Spinal cord (tissue), 10 donors: ENCODE results near the gene CD63. TPM values are rescaled to one million over a fixed set of nuclear protein-coding genes. Genes with fewer than 3 reads are reported as not detected.

Experiments used
- DNase-seq, 6 donors: peaks; one replicate each; pipeline versions ENCODE4 v3.0.0 to v3.0.0-alpha.2; 2013 to 2015; ENCODE audit warnings: low spot score in 6 of 6, low read depth in 4 of 6
- H3K27ac ChIP-seq: one replicate; pipeline ENCODE4 v1.5.1; 2013; ENCODE audit warnings: low read depth, low read length, control low read depth
- H3K27me3 ChIP-seq: one replicate; pipeline ENCODE4 v1.6.1; 2013; ENCODE audit warnings: low read length; ENCODE audit not compliant: control insufficient read depth, insufficient read depth
- H3K36me3 ChIP-seq: one replicate; pipeline ENCODE4 v1.6.1; 2013; ENCODE audit warnings: low read length; ENCODE audit not compliant: control insufficient read depth, insufficient read depth
- H3K4me1 ChIP-seq: one replicate; pipeline ENCODE4 v1.6.1; 2013; ENCODE audit warnings: low read length; ENCODE audit not compliant: control insufficient read depth, insufficient read depth
- H3K4me3 ChIP-seq: one replicate; pipeline ENCODE4 v1.5.1; 2013; ENCODE audit warnings: low read depth, low read length, control low read depth
- H3K9me3 ChIP-seq: one replicate; pipeline ENCODE4 v1.6.1; 2013; ENCODE audit warnings: low read length; ENCODE audit not compliant: control insufficient read depth, insufficient read depth
- WGBS: methylation state at CpG from one replicate; pipeline ENCODE4 v1.1.5; 2013; ENCODE audit warnings: missing lambda C conversion rate; ENCODE audit not compliant: insufficient coverage; 5-methylcytosine and 5-hydroxymethylcytosine counted together
- polyA plus RNA-seq, 2 donors: library from polyadenylated mRNA; unstranded; fragments of 120-200 nt; gene quantifications; one replicate each; pipeline ENCODE4 v1.2.1, GENCODE V29; 2013; ENCODE audit not compliant: insufficient read length in 2 of 2
- small RNA-seq: library from RNA; depleted of rRNA; stranded (forward); fragments of <200 nt; gene quantifications from one replicate; pipeline ENCODE3, GENCODE V24; 2014; ENCODE audit warnings: low replicate concordance
- total RNA-seq, 2 donors: library from RNA; depleted of rRNA in 1 of 2; stranded (reverse); fragments of 120-200 nt in 1 of 2; fragments of >200 nt in 1 of 2; gene quantifications; one replicate each; pipeline versions ENCODE4 v1.2.3 to v1.2.4, GENCODE V29; 2013 to 2014
- donor health status: healthy.

CD63 gene
- total and polyA plus RNA-seq, 4 donors: 419 to 943 (median 530) TPM

DNA sequence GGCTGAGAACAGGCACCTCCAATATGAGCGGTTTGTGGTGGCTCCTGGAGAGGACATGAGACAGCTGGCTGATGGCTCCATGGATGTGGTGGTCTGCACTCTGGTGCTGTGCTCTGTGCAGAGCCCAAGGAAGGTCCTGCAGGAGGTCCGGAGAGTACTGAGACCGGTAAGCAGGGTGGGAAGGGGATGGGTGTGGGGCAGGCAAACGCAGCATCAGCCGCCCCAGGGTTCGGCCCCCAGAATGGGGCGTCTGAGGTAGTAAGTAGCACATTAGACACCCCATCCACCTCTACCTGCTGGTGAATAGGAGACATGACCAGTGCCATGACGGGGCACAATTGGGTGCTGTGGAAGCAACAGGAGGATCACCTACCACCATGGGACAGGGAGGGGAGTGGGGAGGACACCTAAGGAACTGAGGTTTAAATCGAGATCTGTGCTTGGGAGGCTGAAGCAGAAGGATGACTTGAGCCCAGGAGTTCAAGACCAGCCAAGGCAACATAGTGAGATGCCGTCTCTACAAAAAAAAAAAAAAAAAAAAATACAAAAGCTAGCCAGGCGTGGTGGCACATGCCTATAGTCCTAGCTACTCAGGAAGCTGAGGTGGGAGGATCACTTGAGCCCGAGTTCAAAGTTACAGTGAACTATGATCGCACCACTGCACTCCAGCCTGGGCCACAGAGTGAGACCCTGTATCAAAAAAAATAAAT, 46.6 kb downstream of the CD63 start:
- WGBS: 100% methylated on average over 2 of the region's 13 CpGs
- Histone ChIP-seq H3K9me3 (no peaks in the 10 kb centered on the region), H3K27ac (no peak overlapping the region), H3K27me3 (peaks cover 4% of the 10 kb centered on the region), H3K36me3 (peaks cover 19% of the 10 kb centered on the region), H3K4me3 (no peak overlapping the region), H3K4me1 (peaks cover 10% of the 10 kb centered on the region)
- DNase-seq: no peak

DNA sequence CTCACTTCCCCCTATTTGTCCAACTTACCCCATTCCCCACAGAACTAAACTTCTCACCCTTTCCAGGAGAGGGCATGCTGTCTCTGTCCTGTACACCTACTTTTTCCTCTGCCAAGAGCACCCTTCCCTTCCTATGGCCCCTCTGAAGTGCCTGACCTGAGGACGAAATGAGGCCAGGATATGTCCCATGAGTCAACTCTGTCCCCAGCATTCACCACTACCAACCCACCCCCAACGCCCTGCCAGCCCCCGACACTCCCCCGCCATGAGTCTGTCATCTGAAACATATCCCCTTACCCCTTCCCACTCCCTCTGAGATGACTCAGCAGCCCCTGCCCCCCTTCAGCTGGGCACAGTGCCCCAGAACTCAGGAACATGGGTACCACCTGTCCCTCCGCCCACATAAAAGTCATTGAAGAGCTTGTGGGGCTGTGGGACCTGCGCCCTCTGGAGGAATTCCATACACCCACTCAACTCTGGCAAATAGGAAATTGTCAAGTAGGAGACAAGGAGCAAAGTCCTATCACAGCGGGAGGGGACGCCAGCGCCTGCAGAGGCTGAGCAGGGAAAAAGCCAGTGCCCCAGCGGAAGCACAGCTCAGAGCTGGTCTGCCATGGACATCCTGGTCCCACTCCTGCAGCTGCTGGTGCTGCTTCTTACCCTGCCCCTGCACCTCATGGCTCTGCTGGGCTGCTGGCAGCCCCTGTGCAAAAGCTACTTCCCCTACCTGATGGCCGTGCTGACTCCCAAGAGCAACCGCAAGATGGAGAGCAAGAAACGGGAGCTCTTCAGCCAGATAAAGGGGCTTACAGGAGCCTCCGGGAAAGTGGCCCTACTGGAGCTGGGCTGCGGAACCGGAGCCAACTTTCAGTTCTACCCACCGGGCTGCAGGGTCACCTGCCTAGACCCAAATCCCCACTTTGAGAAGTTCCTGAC, 47.4 kb downstream of the CD63 start:
- Histone ChIP-seq H3K4me3 (no peak overlapping the region), H3K27ac (no peak overlapping the region), H3K4me1 (peaks cover 10% of the 10 kb centered on the region), H3K9me3 (no peaks in the 10 kb centered on the region), H3K27me3 (peaks cover 4% of the 10 kb centered on the region), H3K36me3 (peaks cover 13% of the 10 kb centered on the region)
- peak in 2 of 6 donors; percentile 10 to 49 for DNase-seq
- 20% methylated on average over 12 of the region's 17 CpGs for WGBS

DNA sequence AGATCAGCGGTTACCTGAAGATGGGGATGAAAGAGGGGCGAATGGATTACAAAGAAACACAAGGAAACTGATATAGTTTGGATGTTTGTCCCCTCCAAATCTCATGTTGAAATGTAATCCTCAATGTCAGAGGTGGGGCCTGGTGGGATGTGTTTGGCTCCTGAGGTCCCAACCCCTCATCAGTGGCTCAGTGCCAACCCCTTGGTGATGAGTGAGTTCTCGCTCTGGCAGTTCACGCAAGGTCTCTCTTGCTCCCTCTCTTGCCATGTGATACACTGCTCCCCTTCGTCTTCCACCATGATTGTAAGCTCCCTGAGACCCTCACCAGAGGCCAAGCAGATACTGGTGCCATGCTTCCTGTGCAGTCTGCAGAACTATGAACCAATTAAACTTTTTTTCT, 49.1 kb downstream of the CD63 start:
- Histone ChIP-seq H3K9me3 (no peaks in the 10 kb centered on the region), H3K27ac (no peak overlapping the region), H3K27me3 (peaks cover 4% of the 10 kb centered on the region), H3K36me3 (no peaks in the 10 kb centered on the region), H3K4me1 (peaks cover 10% of the 10 kb centered on the region), H3K4me3 (no peak overlapping the region)
- DNase-seq: no peak
- WGBS: 81% methylated on average over 3 of the region's 5 CpGs

DNA sequence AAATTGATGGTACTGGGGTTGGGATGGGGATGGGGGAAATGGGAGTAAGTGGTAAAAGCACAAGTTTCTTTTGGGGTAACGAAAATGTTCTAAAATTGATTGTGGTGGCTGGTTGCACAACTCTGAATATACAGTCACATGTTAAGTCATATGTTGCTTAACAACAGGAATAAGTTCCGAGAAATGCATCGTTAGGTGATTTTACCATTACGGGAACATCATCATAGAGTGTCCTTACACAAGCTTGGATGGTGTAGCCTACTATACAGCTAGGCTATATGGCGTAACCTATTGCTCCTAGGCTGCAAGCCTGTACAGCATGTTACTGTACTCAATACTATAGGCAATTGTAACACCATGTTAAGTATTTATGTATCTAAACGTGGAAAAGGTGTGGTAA, 52.1 kb downstream of the CD63 start:
- 67% methylated on average over 3 of the region's 6 CpGs for WGBS
- H3K27ac ChIP-seq: no peak overlapping the region

DNA sequence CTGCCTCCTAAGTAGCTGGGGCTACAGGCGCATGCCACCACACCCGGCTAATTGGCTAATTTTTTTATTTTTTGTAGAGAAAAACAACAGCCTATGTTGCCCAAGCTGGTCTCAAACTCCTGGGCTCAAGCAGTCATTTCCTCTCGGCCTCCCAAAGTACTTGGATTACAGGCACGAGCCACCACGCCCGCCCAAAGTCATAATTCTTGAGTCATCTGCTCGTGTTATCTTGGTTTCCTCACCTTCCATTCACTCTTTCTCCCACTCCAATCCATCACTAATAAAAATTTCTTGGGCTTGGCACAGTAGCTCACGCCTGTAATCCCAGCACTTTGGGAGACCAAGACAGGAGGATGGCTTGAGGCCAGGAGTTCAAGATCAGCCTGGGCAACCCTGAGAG, 53.1 kb downstream of the CD63 start:
- H3K27ac ChIP-seq: no peak overlapping the region
- H3K4me3 ChIP-seq: no peak overlapping the region
- no peaks in the 10 kb centered on the region for H3K4me1 ChIP-seq
- H3K27me3 ChIP-seq: no peaks in the 10 kb centered on the region
- no peaks in the 10 kb centered on the region for H3K9me3 ChIP-seq
- H3K36me3 ChIP-seq: no peaks in the 10 kb centered on the region
- WGBS: 88% methylated on average over 6 of the region's 8 CpGs
- no peak for DNase-seq

More for the DNA sequence above, 52.1 kb downstream of the CD63 start:
- no peak for DNase-seq
- Histone ChIP-seq H3K27me3 (peaks cover under 1% of the 10 kb centered on the region), H3K36me3 (no peaks in the 10 kb centered on the region), H3K4me3 (no peak overlapping the region), H3K4me1 (peaks cover 6% of the 10 kb centered on the region), H3K9me3 (no peaks in the 10 kb centered on the region)

Small RNA genes within 50 kb of the gene (small RNA-seq; reads per million reads assigned to genes)
- gene AC009779.1: not detected
- not detected for gene RF00017

Other genes with a start within 250 kb of the CD63 start
- gene OR6C68, start 236.6 kb downstream of the CD63 start, total RNA-seq: not detected
- gene OR6C68, start 236.6 kb downstream of the CD63 start, polyA plus RNA-seq: not detected
- not detected for gene OR6C4, start 179.4 kb downstream of the CD63 start, total RNA-seq
- gene OR6C4, start 179.4 kb downstream of the CD63 start, polyA plus RNA-seq: not detected
- not detected for gene OR2AP1, start 156.5 kb downstream of the CD63 start, total RNA-seq
- not detected for gene OR2AP1, start 156.5 kb downstream of the CD63 start, polyA plus RNA-seq
- not detected for gene OR10P1, start 92.1 kb downstream of the CD63 start, total RNA-seq
- gene OR10P1, start 92.1 kb downstream of the CD63 start, polyA plus RNA-seq: not detected
- gene ITGA7, start 21.1 kb downstream of the CD63 start, total RNA-seq: 10 to 100 TPM; 34.4 to 44.2 TPM
- 100 to 1,000 TPM in 1 of 2 donors, 10 to 100 TPM in 1; 88.6 to 115 TPM for gene ITGA7, start 21.1 kb downstream of the CD63 start, polyA plus RNA-seq
- 100 to 1,000 TPM in 1 of 2 donors, 10 to 100 TPM in 1; 45.7 to 187 TPM for gene BLOC1S1, start 13.0 kb downstream of the CD63 start, total RNA-seq
- 100 to 1,000 TPM; 142 to 154 TPM for gene BLOC1S1, start 13.0 kb downstream of the CD63 start, polyA plus RNA-seq
- 10 to 100 TPM in 1 of 2 donors, 1 to 10 TPM in 1; 7.7 to 15.4 TPM for gene RDH5, start 8.6 kb downstream of the CD63 start, total RNA-seq
- gene RDH5, start 8.6 kb downstream of the CD63 start, polyA plus RNA-seq: 10 to 100 TPM in 1 of 2 donors, 1 to 10 TPM in 1; 9.2 to 18.3 TPM
- 10 to 100 TPM in 1 of 2 donors, 1 to 10 TPM in 1; 9.6 to 10.1 TPM for gene GDF11, start 14.1 kb upstream of the CD63 start, total RNA-seq
- gene GDF11, start 14.1 kb upstream of the CD63 start, polyA plus RNA-seq: 10 to 100 TPM; 32.3 to 36.1 TPM
- 10 to 100 TPM; 52.9 to 98.1 TPM for gene SARNP, start 88.7 kb upstream of the CD63 start, total RNA-seq
- 10 to 100 TPM; 86.5 to 95.9 TPM for gene SARNP, start 88.7 kb upstream of the CD63 start, polyA plus RNA-seq
- gene ORMDL2, start 89.0 kb upstream of the CD63 start, total RNA-seq: 10 to 100 TPM; 12.6 to 29.9 TPM
- 10 to 100 TPM; 23.4 to 25.7 TPM for gene ORMDL2, start 89.0 kb upstream of the CD63 start, polyA plus RNA-seq
- gene DNAJC14, start 100.6 kb upstream of the CD63 start, total RNA-seq: 10 to 100 TPM; 27.7 to 40.1 TPM
- 10 to 100 TPM; 24.9 to 25.7 TPM for gene DNAJC14, start 100.6 kb upstream of the CD63 start, polyA plus RNA-seq
- gene MMP19, start 113.9 kb upstream of the CD63 start, total RNA-seq: 1 to 10 TPM in 1 of 2 donors, under 1 TPM in 1; 0.20 to 1.5 TPM
- gene MMP19, start 113.9 kb upstream of the CD63 start, polyA plus RNA-seq: under 1 TPM; 0.54 to 0.74 TPM
- gene PYM1, start 198.9 kb upstream of the CD63 start, total RNA-seq: 10 to 100 TPM; 17.8 to 31.5 TPM
- 10 to 100 TPM; 33.2 to 36.7 TPM for gene PYM1, start 198.9 kb upstream of the CD63 start, polyA plus RNA-seq
- 10 to 100 TPM; 19.5 to 33.3 TPM for gene DGKA, start 202.2 kb upstream of the CD63 start, total RNA-seq
- gene DGKA, start 202.2 kb upstream of the CD63 start, polyA plus RNA-seq: 10 to 100 TPM; 33.1 to 35.0 TPM
- gene PMEL, start 237.0 kb upstream of the CD63 start, total RNA-seq: 1 to 10 TPM in 1 of 2 donors, under 1 TPM in 1; 0.79 to 8.8 TPM
- gene PMEL, start 237.0 kb upstream of the CD63 start, polyA plus RNA-seq: 1 to 10 TPM in 1 of 2 donors, under 1 TPM in 1; 0.70 to 1.5 TPM
- 10 to 100 TPM; 14.5 to 54.4 TPM for gene CDK2, start 237.8 kb upstream of the CD63 start, total RNA-seq
- 10 to 100 TPM; 25.5 to 32.0 TPM for gene CDK2, start 237.8 kb upstream of the CD63 start, polyA plus RNA-seq
- gene RAB5B, start 245.1 kb upstream of the CD63 start, total RNA-seq: 10 to 100 TPM; 77.5 to 93.7 TPM
- gene RAB5B, start 245.1 kb upstream of the CD63 start, polyA plus RNA-seq: 100 to 1,000 TPM; 153 to 160 TPM